IPS DF 4.7 (cell line): ENCODE data around the gene RHOJ.
A peak's percentile ranks its signal among the peaks of the same experiment; 100 is the strongest.
"Not testable (repeated sequence)": the region's sequence is repeated elsewhere in the genome, so short reads cannot be mapped to it uniquely, and the experiment has no call there.

Source experiments
- DNase-seq: peaks from one replicate; pipeline ENCODE4 v3.0.0-alpha.2; 2013; ENCODE audit warnings: low spot score; ENCODE audit errors: extremely low read depth

RHOJ gene

GRCh38 chr14:63204407-63205043 is at the start of gene RHOJ:
Gene RHOJ, plus strand, starts transcription at chr14:63204443. Its CDS starts 427 bp downstream, at chr14:63204870.
- no peak for DNase-seq

DNA sequence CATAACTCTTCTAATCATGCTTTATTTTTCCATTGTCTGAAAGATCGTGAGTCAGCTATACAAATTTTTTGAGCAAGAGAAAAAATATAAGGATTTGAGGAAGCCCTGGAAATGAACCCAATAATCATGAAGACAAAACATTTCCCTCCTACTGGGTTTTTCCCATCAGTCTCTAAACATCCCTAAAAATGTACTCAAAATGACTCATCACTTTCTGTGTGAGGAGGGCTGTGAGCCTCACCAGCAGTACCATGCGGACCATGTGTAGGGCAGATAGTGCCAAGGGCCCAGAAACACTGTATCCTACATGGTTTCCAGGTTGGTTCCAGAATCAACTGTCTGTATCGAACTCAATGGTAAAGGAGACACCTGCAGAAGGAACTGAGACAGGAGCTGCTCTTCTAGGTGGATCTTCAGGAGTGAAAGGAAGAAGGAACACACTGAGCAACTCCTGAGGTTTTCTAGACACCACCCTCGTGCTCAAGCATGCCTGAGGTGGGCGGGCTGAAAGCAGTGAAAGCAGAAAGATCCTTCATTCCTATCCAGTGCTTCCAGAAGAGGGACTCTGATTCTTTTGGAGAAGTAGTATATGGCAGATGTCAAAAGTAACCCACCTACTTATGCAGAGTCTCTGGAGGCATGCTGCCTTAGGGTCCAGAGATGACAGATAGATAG is 48.6 kb upstream of the RHOJ start:
- no peak for DNase-seq

DNA sequence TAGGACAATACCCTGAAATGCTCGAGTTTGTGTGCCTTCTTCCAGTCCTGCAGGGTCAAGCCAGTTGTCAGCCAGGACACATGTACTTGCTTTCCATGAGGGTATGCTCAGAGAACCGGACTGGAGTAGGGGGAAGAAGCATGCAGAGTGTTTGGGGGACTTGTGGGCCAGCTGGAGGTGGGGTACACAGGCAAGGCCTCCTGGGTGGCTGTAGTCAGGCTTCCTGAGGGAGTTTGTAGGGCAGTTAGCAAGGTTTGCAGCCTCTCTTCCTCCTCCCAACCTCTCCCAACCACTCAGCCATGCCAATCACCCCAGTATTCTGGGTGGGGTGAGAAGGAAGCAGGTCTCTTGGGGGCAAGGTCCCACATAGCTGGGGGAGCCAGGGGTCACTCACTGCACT is 47.0 kb upstream of the RHOJ start:
- no peak for DNase-seq

GRCh38 chr14:63163306-63163705 is 40.9 kb upstream of the RHOJ start:
- DNase-seq, result no peak

DNA sequence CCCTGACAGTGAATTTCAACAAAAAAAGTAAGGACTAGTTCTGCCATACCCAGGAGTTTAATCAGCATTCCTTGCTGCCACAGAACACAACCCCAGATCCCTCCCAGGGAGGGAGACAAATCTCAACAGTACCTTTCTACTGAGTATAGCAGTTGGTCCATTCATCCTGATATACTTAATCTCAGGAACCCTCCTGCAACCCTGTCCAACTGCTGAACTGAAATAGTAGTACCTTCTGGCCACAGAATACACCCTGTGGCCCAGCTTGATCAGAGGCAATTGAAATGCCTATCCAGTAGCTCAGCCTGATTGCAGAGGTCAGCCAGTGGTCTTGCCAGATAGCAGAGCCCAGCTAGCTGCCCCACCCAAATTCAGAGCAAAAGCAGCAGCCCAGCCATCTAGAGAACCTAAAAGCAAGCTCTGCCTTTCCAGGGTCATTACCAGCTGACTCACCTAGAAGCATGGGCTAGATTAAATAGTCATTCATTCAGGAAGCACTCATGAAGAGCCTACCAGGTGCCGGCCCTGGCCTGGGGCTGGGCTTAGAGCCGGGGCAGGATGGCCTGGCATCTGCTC is 40.0 kb upstream of the RHOJ start:
- no peak for DNase-seq

GRCh38 chr14:63165267-63165666 is 39.0 kb upstream of the RHOJ start:
- not testable (repeated sequence) for DNase-seq

DNA sequence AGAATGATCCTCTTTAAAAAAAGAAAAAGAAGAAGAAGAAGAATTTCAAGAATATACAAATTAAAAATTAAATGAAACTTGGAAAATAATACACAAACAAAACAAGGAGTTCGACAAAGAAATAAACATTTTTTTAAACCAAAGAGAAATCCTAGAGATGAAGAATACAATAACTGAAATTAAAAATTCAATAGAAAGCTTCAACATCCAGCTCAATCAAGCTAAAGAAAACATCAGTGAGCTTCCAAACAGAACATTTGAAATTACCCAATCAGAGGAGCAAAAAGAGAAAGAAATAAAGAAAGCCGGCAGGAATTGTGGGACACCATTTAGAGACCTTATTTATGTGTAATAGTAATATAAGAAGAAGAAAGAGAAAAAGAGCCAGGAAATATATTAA is 37.2 kb upstream of the RHOJ start:
- no peak for DNase-seq

DNA sequence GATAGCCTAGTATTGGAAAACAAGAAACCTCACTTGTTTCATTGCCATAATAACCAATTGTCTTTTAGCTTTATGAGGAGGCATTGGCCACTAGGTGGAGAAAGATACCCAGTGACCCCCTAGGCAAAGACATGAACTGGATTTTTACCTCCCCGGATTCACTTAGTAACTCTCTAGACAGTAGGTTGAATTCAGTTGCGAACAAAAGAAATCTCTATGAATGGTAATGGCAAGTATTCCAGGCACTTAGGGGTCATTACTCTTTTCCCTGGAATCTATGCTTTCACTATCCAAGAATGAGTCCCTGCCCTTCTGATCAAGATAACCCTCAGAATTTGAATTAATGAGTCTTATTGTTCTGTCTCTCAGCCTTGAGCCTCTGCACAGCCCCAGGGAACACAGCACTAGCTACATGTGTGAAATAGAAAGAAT is 29.5 kb upstream of the RHOJ start:
- DNase-seq, result peak; percentile 44

DNA sequence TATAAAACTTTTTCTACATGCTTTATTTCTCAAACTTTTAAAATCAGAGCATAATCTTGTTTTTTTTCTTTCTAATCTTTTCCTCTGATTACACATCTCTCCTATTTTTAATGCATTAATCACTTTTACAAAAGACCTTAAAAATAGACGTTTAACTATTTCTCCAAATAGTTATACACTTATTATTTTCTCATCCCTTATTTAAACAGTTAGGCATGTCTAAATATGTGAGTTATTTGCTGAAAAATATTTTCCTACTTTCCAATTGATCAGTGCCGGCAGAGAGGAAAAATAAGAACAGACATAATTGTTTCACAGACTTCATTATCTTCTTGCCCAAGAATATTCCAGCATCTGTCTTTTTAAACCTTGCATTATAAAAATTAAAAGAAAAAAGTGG is 28.7 kb upstream of the RHOJ start:
- DNase-seq, result no peak

DNA sequence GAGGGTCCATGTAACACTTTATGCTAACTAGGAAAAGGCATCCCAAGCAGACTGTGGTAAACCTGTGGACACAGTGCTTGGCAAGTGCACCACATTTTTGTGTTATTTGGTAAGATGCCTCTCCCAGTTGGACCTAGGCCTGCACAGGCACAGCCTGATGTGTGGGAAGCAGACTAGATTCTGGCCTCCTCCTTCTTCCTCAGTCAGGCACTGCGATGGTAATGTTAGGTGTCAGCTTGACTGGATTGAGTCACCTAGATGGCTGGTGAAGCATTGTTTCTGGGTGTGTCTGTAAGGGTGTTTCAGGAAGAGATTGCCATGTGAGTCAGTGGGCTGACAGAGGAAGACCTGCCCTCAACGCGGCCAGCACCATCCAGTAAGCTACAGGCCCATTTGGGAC is 25.3 kb upstream of the RHOJ start:
- DNase-seq, result no peak

DNA sequence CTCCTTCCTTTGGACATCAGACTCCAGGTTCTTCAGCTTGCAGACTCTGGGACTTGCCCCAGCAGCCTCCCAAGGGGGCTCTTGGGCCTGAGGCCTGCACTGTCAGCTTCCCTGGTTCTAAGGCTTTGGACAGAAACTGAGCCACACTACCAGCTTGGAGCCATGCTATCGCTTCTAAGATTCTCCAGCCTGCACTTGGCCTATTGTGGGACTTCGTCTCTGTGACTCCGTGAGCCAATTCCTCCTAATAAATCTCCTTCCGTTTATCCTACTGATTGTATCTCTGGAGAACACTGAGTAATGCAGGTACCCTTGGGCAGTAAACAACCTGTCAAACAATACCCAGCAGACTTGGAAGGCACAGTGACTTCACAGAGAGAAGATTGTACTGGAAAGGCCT is 24.9 kb upstream of the RHOJ start:
- DNase-seq, result no peak

- no peak for DNase-seq
Observed at GRCh38 chr14:63180011-63180410, 24.2 kb upstream of the RHOJ start.

- DNase-seq, result no peak
Observed at GRCh38 chr14:63182968-63183367, 21.3 kb upstream of the RHOJ start.

- DNase-seq, result no peak
Observed at GRCh38 chr14:63186453-63186852, 17.8 kb upstream of the RHOJ start.

DNA sequence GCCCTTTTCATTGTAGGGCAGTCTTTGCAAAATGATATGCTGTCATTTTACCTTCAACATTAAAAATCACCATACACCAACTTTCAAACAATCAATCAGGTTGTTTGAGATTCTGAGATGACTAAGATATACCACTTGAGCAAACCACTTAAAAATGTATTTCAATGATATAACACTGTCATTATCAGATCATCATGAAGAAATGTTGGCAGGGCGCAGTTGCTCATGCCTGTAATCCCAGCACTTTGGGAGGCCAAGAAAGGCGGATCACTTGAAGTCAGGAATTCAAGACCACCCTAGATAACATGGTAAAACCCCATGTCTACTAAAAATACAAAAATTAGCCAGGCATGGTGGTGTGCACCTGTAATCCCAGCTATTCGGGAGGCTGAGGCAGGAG is 13.0 kb upstream of the RHOJ start:
- no peak for DNase-seq

DNA sequence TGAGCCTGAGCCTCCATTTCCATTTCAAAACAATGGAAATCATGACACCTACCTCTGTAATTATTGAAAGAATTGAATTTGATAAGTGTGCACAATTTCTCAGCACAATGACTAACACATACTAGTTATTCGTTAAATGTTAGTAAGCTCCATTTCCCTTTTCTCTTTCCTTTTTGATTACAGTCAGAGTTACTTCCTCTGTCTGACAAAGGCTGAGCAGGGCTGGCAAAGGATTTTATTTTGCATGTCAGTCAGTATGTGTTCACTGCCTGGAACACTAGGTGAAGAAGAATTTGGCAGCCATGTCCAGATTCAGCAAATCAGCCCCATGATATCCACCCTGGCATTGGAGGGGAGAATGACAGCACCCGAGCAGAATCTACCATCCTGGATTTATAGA is 12.2 kb upstream of the RHOJ start:
- no peak for DNase-seq

DNA sequence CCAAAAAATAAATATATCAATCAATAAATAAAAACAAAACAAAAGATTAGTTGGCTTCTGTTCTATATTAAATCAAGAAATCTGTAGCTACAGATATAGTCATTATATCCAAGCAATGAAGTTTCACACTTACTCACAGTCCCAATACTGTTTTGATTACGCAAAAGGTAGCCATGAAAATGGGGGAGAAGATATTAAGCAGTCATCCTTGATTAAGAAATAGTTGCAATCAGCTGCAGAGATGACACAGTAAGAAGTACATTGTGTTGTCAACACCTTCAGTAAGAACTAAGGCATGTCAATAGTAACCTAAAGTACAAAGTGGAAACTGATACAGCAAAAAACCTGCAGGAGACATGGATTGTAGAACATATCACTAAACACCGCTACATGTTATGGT is 11.0 kb upstream of the RHOJ start:
- DNase-seq, result no peak

GRCh38 chr14:63200035-63200740 is 4.1 kb upstream of the RHOJ start:
- DNase-seq, result no peak

- DNase-seq, result no peak
Observed at GRCh38 chr14:63200767-63201166, 3.5 kb upstream of the RHOJ start.

GRCh38 chr14:63203015-63203414 is 1.2 kb upstream of the RHOJ start:
- no peak for DNase-seq

DNA sequence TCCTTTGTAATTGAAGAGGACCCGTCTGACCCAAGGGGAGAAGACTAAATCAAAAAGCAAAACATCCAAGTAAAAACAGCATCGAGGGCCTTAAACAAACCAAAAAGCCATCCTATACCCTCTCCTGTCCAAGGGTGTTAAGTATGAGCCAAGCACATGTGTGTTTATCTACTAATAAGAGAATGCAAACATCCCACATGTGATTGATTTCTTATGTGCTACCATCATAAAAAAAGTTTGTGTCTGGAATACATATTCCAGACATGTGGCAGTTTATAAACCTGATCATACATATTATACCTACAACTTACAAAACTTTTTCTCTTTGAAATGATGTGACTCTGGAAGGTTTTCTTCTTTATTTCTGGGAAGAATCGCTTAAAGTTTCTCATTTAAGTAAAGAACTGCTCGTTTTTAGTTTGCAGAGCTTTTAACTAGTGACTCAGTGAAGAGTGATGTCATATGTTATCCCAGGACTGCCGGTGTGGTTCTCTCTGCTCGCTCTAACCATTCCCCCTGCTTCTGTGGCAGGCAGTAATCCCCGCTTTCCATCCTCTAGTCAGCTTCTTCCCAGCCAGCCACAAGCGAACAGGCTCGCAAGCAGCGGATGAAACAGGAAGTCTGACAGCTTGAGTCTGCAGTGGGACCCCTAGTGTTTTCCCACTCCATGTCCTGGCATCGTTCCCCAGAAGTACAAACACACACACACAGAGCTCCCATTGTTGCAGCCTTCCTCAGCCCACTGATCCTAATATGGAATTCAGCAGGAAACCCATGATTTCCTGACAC is 431 bp upstream of the RHOJ start:
- no peak for DNase-seq
